GM12891 (cell line): Measurements from ENCODE around the gene MEPCE. TPM values are rescaled to one million over a fixed set of nuclear protein-coding genes. Genes with fewer than 3 reads are reported as not detected.
"Not testable (repeated sequence)": the region's sequence is repeated elsewhere in the genome, so short reads cannot be mapped to it uniquely, and the experiment has no call there.

Source experiments
- DNase-seq: peaks from one replicate; pipeline ENCODE4 v3.0.0; 2011; ENCODE audit warnings: low spot score; ENCODE audit not compliant: insufficient read length
- FAIRE-seq: peaks from 2 replicates; lab custom pipeline; 2011; peaks lifted over from hg19 to GRCh38; lab: Jason Lieb, UNC
- PAX5 ChIP-seq: IDR thresholded peaks from 2 replicates; pipeline ENCODE4 v1.6.1; 2011; ENCODE audit warnings: low read length, moderate library complexity, mild to moderate bottlenecking; ENCODE audit not compliant: insufficient read depth, severe bottlenecking
- POLR2A ChIP-seq: IDR thresholded peaks from 2 replicates; pipeline ENCODE4 v1.6.1; 2011; ENCODE audit warnings: low read depth, low read length, control low read depth
- POLR2AphosphoS5 ChIP-seq: IDR thresholded peaks from 2 replicates; pipeline ENCODE4 v1.6.1; 2011; ENCODE audit warnings: low read depth, low read length, control low read depth
- POU2F2 ChIP-seq: IDR thresholded peaks from 2 replicates; pipeline ENCODE4 v1.6.1; 2011; ENCODE audit warnings: low read depth, mild to moderate bottlenecking, control low read depth, low read length, moderate library complexity
- SPI1 ChIP-seq: IDR thresholded peaks from 2 replicates; pipeline ENCODE4 v1.6.1; 2011; ENCODE audit warnings: low read depth, low read length, control low read depth
- TAF1 ChIP-seq: IDR thresholded peaks from 2 replicates; pipeline ENCODE4 v1.6.1; 2011; ENCODE audit warnings: low read depth, low read length, control low read depth
- polyA plus RNA-seq: library from polyadenylated mRNA; unstranded; fragments of >200 nt; gene quantifications from one replicate; pipeline ENCODE4 v1.2.1, GENCODE V29; 2012; ENCODE audit warnings: low read depth, missing spikeins, inconsistent platforms; ENCODE audit not compliant: missing spikeins

The MEPCE gene, protein sequence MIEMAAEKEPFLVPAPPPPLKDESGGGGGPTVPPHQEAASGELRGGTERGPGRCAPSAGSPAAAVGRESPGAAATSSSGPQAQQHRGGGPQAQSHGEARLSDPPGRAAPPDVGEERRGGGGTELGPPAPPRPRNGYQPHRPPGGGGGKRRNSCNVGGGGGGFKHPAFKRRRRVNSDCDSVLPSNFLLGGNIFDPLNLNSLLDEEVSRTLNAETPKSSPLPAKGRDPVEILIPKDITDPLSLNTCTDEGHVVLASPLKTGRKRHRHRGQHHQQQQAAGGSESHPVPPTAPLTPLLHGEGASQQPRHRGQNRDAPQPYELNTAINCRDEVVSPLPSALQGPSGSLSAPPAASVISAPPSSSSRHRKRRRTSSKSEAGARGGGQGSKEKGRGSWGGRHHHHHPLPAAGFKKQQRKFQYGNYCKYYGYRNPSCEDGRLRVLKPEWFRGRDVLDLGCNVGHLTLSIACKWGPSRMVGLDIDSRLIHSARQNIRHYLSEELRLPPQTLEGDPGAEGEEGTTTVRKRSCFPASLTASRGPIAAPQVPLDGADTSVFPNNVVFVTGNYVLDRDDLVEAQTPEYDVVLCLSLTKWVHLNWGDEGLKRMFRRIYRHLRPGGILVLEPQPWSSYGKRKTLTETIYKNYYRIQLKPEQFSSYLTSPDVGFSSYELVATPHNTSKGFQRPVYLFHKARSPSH
- polyA plus RNA-seq, result 26.7 TPM

DNA sequence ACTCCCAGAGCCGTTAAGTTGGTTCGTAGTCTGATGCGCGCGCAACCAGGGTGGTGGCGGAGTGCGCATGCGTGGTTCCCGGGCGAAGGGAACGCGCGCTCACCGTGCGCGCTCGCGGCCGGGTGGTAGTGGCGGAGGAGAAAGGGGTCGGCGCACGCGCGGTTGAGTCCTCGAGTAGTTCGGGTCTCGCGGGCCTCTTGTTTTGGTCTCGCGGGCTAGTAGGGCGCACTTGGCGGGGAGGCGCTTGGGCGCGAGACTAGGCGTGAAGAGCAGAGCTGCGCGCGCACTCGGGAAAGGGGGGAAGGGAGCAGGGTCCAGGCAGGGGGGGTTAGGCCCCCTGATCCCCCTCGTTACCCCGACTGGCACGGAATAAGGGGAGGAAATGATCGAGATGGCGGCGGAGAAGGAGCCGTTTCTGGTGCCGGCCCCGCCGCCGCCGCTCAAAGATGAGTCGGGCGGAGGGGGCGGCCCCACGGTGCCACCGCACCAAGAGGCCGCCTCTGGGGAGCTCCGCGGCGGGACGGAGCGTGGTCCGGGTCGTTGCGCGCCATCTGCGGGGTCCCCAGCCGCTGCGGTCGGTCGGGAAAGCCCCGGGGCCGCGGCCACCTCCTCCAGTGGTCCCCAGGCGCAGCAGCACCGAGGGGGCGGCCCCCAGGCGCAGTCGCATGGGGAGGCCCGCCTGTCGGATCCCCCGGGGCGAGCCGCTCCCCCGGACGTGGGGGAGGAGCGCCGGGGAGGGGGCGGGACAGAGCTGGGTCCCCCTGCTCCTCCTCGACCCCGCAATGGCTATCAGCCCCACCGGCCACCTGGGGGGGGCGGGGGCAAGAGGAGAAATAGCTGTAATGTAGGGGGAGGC lies at the start of gene MEPCE:
TSS of gene MEPCE (plus strand) at position 195 of the 856 bp plus-strand sequence. CDS start at position 383, 188 bp downstream.
- peak; percentile 100 for FAIRE-seq
- no peak for TF ChIP-seq SPI1
- TF ChIP-seq POU2F2, result 0 out of 2 replicates have a peak, but pooled peaks have one; percentile 14
- TF ChIP-seq PAX5, result no peak
- TF ChIP-seq POLR2A, result peak; percentile 18; the same call in 1 of the 2 replicates
- no peak for TF ChIP-seq POLR2AphosphoS5
- TF ChIP-seq TAF1, result peak; percentile 38; the same call in 1 of the 2 replicates
- peak; percentile 88 for DNase-seq

DNA sequence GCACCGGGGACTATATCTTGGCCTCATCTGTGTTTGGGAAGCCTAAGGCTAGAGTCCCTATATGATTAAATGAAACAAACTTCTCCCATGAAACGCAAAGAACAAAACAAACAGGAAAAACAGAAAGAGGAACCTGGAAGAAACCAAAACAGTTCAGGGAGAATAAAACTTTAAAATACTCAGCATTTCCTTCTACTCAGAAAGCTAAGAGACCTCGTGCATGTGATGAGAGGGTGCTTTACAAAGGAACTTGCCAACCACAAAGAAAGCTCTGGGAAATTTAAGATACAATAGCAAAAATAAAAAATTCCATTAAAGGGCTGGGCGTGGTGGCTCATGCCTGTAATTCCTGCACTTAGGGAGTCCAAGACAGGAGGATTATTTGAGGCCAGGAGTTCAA lies 49.4 kb upstream of the MEPCE start:
- no peak for TF ChIP-seq SPI1
- no peak for TF ChIP-seq TAF1
- no peak for TF ChIP-seq PAX5
- no peak for TF ChIP-seq POLR2A
- TF ChIP-seq POU2F2, result no peak
- no peak for TF ChIP-seq POLR2AphosphoS5
- DNase-seq (no peak), FAIRE-seq (no peak)

DNA sequence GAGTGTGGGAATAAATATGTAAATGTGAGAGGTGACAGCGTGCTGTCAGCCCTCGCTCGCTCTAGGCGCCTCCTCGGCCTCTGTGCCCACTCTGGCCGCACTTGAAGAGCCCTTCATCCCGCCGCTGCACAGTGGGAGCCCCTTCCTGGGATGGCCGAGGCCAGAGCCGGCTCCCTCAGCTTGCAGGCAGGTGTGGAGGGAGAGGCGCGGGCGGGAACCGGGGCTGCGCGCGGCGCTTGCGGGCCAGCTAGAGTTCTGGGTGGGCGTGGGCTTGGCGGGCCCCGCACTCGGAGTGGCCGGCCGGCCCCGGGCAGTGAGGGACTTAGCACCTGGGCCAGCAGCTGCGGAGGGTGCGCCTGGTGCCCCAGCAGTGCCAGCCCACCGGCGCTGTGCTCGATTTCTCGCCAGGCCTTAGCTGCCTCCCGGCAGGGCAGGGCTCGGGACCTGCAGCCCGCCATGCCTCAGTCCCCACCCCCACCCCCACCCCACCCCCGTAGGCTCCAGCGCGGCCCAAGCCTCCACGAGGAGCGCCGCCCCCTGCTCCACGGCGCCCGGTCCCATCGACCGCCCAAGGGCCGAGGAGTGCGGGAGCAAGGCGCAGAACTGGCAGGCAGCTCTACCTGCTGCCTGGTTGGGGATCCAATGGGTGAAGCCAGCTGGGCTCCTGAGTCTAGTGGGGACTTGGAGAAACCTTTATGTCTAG lies 47.9 kb upstream of the MEPCE start:
- DNase-seq, FAIRE-seq: not testable (repeated sequence)

DNA sequence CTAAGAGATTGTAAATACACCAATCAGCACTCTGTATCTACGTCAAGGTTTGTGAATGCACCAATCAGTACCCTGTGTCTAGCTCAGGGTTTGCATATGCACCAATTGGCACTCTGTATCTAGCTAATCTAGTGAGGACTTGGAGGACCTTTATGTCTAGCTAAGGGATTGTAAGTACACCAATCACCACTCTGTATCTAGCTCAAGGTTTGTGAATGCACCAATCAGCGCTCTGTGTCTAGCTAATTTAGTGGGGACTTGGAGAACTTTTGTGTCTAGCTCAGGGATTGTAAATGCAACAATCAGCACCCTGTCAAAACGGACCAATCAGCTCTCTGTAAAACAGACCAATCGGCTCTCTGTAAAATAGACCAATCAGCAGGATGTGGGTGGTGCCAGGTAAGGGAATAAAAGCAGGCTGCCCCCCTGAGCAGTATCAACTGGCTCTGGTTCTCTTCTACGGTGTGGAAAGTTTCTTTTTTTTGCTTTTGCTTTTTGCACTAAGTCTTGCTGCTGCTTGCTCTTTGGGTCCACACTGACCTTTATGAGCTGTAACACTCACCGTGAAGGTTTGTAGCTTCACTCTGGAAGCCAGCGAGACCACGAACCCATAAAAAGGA lies 47.3 kb upstream of the MEPCE start:
- FAIRE-seq, result peak; percentile 71
- DNase-seq, result not testable (repeated sequence)

GRCh38 chr7:100384628-100385294 lies 44.9 kb upstream of the MEPCE start:
- no peak for TF ChIP-seq POU2F2
- no peak for TF ChIP-seq TAF1
- TF ChIP-seq SPI1, result no peak
- no peak for TF ChIP-seq PAX5
- no peak for TF ChIP-seq POLR2A
- TF ChIP-seq POLR2AphosphoS5, result no peak
- peak; percentile 56 for FAIRE-seq

DNA sequence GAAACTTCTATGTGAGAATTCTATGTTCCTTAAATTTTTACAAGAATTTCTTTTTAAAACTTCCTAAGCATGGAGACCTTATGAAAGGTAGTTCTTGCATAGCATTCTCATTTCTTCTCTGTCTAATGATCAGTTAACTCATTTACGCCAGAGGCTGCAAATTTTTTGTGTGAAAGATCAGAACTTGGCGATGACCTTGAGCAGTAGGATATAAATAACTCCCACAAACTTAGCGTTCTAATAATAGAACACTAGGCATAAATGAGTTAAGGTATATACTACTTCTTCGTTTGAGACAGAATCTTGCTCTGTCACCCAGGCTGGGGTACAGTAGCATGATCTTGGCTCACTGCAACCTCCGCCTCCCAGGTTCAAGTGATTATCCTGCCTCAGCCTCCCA lies 42.7 kb upstream of the MEPCE start:
- TF ChIP-seq POLR2A, result no peak
- no peak for TF ChIP-seq POU2F2
- TF ChIP-seq TAF1, result no peak
- TF ChIP-seq PAX5, result no peak
- no peak for TF ChIP-seq POLR2AphosphoS5
- no peak for TF ChIP-seq SPI1
- DNase-seq, result no peak
- FAIRE-seq, result no peak

More at GRCh38 chr7:100384628-100385294, 44.9 kb upstream of the MEPCE start:
- no peak for DNase-seq

GRCh38 chr7:100387695-100388094 lies 41.9 kb upstream of the MEPCE start:
- DNase-seq (no peak), FAIRE-seq (no peak)
- TF ChIP-seq POU2F2 (no peak), SPI1 (no peak), TAF1 (no peak), PAX5 (no peak), POLR2AphosphoS5 (no peak), POLR2A (no peak)

DNA sequence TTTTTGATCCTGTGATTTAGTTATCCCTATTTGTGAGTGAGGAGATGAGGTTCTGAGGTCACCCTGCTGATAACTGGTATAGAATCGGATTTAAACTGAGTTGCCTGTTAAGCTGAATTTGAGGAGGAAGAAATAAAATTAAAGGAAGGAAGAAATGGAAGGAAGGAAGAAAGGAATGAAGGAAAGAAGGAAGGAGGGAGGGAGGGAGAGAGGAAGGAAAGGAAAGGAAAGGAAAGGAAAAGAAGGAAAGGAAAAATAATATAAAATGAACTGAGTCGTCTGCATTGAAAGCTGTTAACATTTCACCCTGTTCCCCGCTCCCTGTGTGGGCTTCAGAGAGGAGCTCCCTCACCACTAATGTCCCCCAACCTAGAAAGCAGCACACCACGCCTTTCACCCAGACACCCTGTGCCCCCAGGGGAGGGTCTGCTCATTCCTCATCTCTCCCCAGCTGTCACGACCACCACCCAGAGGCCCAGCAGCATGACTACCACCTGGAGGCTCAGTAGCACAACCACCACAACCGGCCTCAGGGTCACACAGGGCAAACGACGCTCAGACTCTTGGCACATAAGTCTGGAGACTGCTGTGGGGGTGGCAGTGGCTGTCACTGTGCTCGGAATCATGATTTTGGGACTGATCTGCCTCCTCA lies 40.1 kb upstream of the MEPCE start:
- no peak for TF ChIP-seq POU2F2
- no peak for TF ChIP-seq SPI1
- no peak for TF ChIP-seq POLR2AphosphoS5
- no peak for TF ChIP-seq TAF1
- TF ChIP-seq PAX5, result no peak
- no peak for TF ChIP-seq POLR2A
- DNase-seq, result no peak
- no peak for FAIRE-seq
